ENCODE data around the gene CRADD.

- TF ChIP-seq POLR2A (IDR thresholded peaks at IDR 0.05; ENCODE audit: low read length): no peak
- no peak for TF ChIP-seq GATA1 (IDR thresholded peaks at IDR 0.05; ENCODE audit: low read depth, low read length)
These were observed 111.7 kb downstream of the CRADD start for GRCh38 chr12:93788853-93789252.
